ENCODE data around the gene PLXNA4. TPM values are rescaled to one million over a fixed set of nuclear protein-coding genes. Genes with fewer than 3 reads are reported as not detected.

Gene PLXNA4
- total RNA-seq, 1 experiment from 2014 or later: 1.0 TPM

- Histone ChIP-seq H3K4me1 (replicated peaks; ENCODE audit: insufficient read depth) (no peaks in the 10 kb centered on the region), H2AFZ (no peak overlapping the region), H3F3A (ENCODE audit: insufficient read depth, low read depth) (no peaks in the 10 kb centered on the region), H3K4me2 (no peak overlapping the region), H3K9me3 (ENCODE audit: insufficient read depth, low read depth) (no peaks in the 10 kb centered on the region), H3K9me2 (ENCODE audit: insufficient read depth) (no peaks in the 10 kb centered on the region), H3K27ac (no peak overlapping the region), H3K4me3 (no peak overlapping the region), H4K20me1 (ENCODE audit: insufficient read depth) (no peaks in the 10 kb centered on the region), H3K79me2 (ENCODE audit: low read depth) (no peaks in the 10 kb centered on the region), H3K27me3 (ENCODE audit: insufficient read depth, low read depth) (peaks cover 98% of the 10 kb centered on the region), H3K36me3 (ENCODE audit: low read depth) (no peaks in the 10 kb centered on the region)
- no peak for TF ChIP-seq CTCF (conservative IDR thresholded peaks at IDR 0.05)
- no peak for TF ChIP-seq EZH2 (IDR thresholded peaks at IDR 0.05; ENCODE audit: low read depth)
- BruUV-seq (replicated peaks): no TSS peak
- intact Hi-C loops (cut with micrococcal nuclease; ENCODE audit: unreplicated experiment): no loop called here
- ChIA-PET CTCF (no interaction called here), POLR2A (ENCODE audit: unreplicated experiment) (no interaction called here)
- DNase-seq: no peak
These were observed 101.1 kb downstream of the PLXNA4 start for GRCh38 chr7:132475037-132475668.

- Histone ChIP-seq H3K9me2 (ENCODE audit: insufficient read depth) (no peaks in the 10 kb centered on the region), H3K27ac (no peak overlapping the region), H3K4me3 (no peak overlapping the region), H3K9me3 (ENCODE audit: insufficient read depth, low read depth) (no peaks in the 10 kb centered on the region), H3K27me3 (ENCODE audit: insufficient read depth, low read depth) (peaks cover 95% of the 10 kb centered on the region), H3K36me3 (ENCODE audit: low read depth) (no peaks in the 10 kb centered on the region), H3K79me2 (ENCODE audit: low read depth) (no peaks in the 10 kb centered on the region), H2AFZ (no peak overlapping the region), H3F3A (ENCODE audit: insufficient read depth, low read depth) (no peaks in the 10 kb centered on the region), H4K20me1 (ENCODE audit: insufficient read depth) (no peaks in the 10 kb centered on the region), H3K4me1 (replicated peaks; ENCODE audit: insufficient read depth) (no peaks in the 10 kb centered on the region), H3K4me2 (no peak overlapping the region)
- DNase-seq: no peak
- ChIA-PET CTCF (no interaction called here), POLR2A (ENCODE audit: unreplicated experiment) (no interaction called here)
- no TSS peak for BruUV-seq (replicated peaks)
- intact Hi-C loops (cut with micrococcal nuclease; ENCODE audit: unreplicated experiment): no loop called here
- no peak for TF ChIP-seq EZH2 (IDR thresholded peaks at IDR 0.05; ENCODE audit: low read depth)
- TF ChIP-seq CTCF (conservative IDR thresholded peaks at IDR 0.05): no peak
These were observed 103.7 kb downstream of the PLXNA4 start for GRCh38 chr7:132472463-132473120.

- Histone ChIP-seq H3K4me2 (no peak overlapping the region), H3K9me2 (ENCODE audit: insufficient read depth) (no peaks in the 10 kb centered on the region), H3K27ac (no peak overlapping the region), H3K36me3 (ENCODE audit: low read depth) (no peaks in the 10 kb centered on the region), H2AFZ (no peak overlapping the region), H3K4me1 (replicated peaks; ENCODE audit: insufficient read depth) (no peaks in the 10 kb centered on the region), H3K27me3 (ENCODE audit: insufficient read depth, low read depth) (peaks cover 90% of the 10 kb centered on the region), H3K4me3 (no peak overlapping the region), H3F3A (ENCODE audit: insufficient read depth, low read depth) (no peaks in the 10 kb centered on the region), H3K9me3 (ENCODE audit: insufficient read depth, low read depth) (no peaks in the 10 kb centered on the region), H3K79me2 (ENCODE audit: low read depth) (no peaks in the 10 kb centered on the region), H4K20me1 (ENCODE audit: insufficient read depth) (no peaks in the 10 kb centered on the region)
- TF ChIP-seq CTCF (conservative IDR thresholded peaks at IDR 0.05): no peak
- no peak for TF ChIP-seq EZH2 (IDR thresholded peaks at IDR 0.05; ENCODE audit: low read depth)
- ChIA-PET POLR2A (ENCODE audit: unreplicated experiment) (no interaction called here), CTCF (no interaction called here)
- intact Hi-C loops (cut with micrococcal nuclease; ENCODE audit: unreplicated experiment): no loop called here
- no peak for DNase-seq
- no TSS peak for BruUV-seq (replicated peaks)
These were observed 104.8 kb downstream of the PLXNA4 start for GRCh38 chr7:132471515-132471914.

Data from PC-9 (cell line).